ENCODE data around the gene CEP112.

CEP112 gene

GRCh38 chr17:65634533-65634932, 557.4 kb downstream of the CEP112 start:
- Histone ChIP-seq H3K27ac (no peak overlapping the region), H3K27me3 (ENCODE audit: insufficient read depth, low read depth, severe bottlenecking) (no peaks in the 10 kb centered on the region), H3K9me3 (ENCODE audit: severe bottlenecking) (no peaks in the 10 kb centered on the region), H3K36me3 (no peaks in the 10 kb centered on the region), H3K4me3 (ENCODE audit: low read depth, low read length) (no peak overlapping the region)
- no peak for DNase-seq
- TF ChIP-seq, protein P1, sequence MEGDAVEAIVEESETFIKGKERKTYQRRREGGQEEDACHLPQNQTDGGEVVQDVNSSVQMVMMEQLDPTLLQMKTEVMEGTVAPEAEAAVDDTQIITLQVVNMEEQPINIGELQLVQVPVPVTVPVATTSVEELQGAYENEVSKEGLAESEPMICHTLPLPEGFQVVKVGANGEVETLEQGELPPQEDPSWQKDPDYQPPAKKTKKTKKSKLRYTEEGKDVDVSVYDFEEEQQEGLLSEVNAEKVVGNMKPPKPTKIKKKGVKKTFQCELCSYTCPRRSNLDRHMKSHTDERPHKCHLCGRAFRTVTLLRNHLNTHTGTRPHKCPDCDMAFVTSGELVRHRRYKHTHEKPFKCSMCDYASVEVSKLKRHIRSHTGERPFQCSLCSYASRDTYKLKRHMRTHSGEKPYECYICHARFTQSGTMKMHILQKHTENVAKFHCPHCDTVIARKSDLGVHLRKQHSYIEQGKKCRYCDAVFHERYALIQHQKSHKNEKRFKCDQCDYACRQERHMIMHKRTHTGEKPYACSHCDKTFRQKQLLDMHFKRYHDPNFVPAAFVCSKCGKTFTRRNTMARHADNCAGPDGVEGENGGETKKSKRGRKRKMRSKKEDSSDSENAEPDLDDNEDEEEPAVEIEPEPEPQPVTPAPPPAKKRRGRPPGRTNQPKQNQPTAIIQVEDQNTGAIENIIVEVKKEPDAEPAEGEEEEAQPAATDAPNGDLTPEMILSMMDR (IDR thresholded peaks at IDR 0.05; ENCODE audit: low read depth, low read length): no peak

- TF ChIP-seq, protein P1 (IDR thresholded peaks at IDR 0.05; ENCODE audit: low read depth, low read length): no peak
- Histone ChIP-seq H3K9me3 (ENCODE audit: severe bottlenecking) (no peaks in the 10 kb centered on the region), H3K27ac (no peak overlapping the region), H3K4me3 (ENCODE audit: low read depth, low read length) (no peak overlapping the region), H3K27me3 (ENCODE audit: insufficient read depth, low read depth, severe bottlenecking) (no peaks in the 10 kb centered on the region), H3K36me3 (no peaks in the 10 kb centered on the region)
- DNase-seq: no peak
Observed at GRCh38 chr17:65633988-65634387, 557.9 kb downstream of the CEP112 start.

- TF ChIP-seq, protein P1 (IDR thresholded peaks at IDR 0.05; ENCODE audit: low read depth, low read length): no peak
- Histone ChIP-seq H3K9me3 (ENCODE audit: severe bottlenecking) (no peaks in the 10 kb centered on the region), H3K36me3 (no peaks in the 10 kb centered on the region), H3K27me3 (ENCODE audit: insufficient read depth, low read depth, severe bottlenecking) (no peaks in the 10 kb centered on the region), H3K27ac (no peak overlapping the region), H3K4me3 (ENCODE audit: low read depth, low read length) (no peak overlapping the region)
- no peak for DNase-seq
Observed at GRCh38 chr17:65633146-65633881, 558.6 kb downstream of the CEP112 start.

DNA sequence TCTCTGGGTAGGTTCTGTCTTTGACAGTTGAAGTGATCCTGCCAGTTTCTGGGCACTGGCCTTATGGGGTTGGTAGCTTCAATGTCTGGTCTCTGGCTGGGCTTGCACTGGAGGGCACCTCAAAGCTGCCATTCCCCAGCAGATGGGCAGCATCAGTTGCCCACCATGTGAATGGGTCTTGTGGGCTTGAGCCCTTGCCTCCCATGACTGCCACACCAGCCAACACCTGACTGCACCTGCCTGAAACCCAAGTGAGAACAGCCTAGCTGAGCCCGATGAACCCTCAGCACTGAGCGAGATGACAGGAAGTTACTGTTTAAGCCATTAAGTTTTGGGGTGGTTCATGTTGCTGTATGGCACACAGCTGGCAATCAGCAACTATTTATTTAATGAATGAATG, 561.4 kb downstream of the CEP112 start:
- Histone ChIP-seq H3K9me3 (ENCODE audit: severe bottlenecking) (no peaks in the 10 kb centered on the region), H3K4me3 (ENCODE audit: low read depth, low read length) (no peak overlapping the region), H3K27me3 (ENCODE audit: insufficient read depth, low read depth, severe bottlenecking) (no peaks in the 10 kb centered on the region), H3K36me3 (no peaks in the 10 kb centered on the region), H3K27ac (no peak overlapping the region)
- TF ChIP-seq, protein P1 (IDR thresholded peaks at IDR 0.05; ENCODE audit: low read depth, low read length): no peak
- DNase-seq: no peak

GRCh38 chr17:65629234-65629690, 562.7 kb downstream of the CEP112 start:
- Histone ChIP-seq H3K9me3 (ENCODE audit: severe bottlenecking) (no peaks in the 10 kb centered on the region), H3K4me3 (ENCODE audit: low read depth, low read length) (no peak overlapping the region), H3K27ac (no peak overlapping the region), H3K27me3 (ENCODE audit: insufficient read depth, low read depth, severe bottlenecking) (no peaks in the 10 kb centered on the region), H3K36me3 (no peaks in the 10 kb centered on the region)
- TF ChIP-seq, protein P1 (IDR thresholded peaks at IDR 0.05; ENCODE audit: low read depth, low read length): no peak
- DNase-seq: no peak

DNA sequence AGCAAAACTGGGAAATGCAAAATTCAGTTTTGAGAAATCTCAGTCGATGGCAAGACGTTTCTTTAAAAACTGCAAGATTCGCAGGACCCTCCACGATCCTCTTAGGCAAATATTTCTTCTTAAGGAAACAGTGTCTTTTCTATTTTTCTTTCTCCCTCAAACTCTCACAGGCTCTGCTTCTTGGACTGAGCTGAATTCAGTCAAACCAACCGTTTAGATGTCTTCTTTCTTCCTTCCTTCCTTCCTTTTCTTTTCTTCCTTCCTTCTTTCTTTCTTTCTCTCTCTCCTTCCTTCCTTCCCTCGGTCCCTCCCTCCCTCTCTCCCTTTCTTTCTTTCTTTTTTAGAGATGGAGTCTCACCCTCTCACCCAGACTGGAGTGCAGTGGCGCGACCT, 563.3 kb downstream of the CEP112 start:
- Histone ChIP-seq H3K36me3 (no peaks in the 10 kb centered on the region), H3K27me3 (ENCODE audit: insufficient read depth, low read depth, severe bottlenecking) (no peaks in the 10 kb centered on the region), H3K27ac (no peak overlapping the region), H3K9me3 (ENCODE audit: severe bottlenecking) (no peaks in the 10 kb centered on the region), H3K4me3 (ENCODE audit: low read depth, low read length) (no peak overlapping the region)
- TF ChIP-seq, protein P1 (IDR thresholded peaks at IDR 0.05; ENCODE audit: low read depth, low read length): no peak
- no peak for DNase-seq
